Heart right ventricle (tissue), 16 donors: ENCODE data around the gene ID2. TPM values are rescaled to one million over a fixed set of nuclear protein-coding genes. Genes with fewer than 3 reads are reported as not detected.
"Not testable (repeated sequence)": the region's sequence is repeated elsewhere in the genome, so short reads cannot be mapped to it uniquely, and the experiment has no call there.

Experiments
- ATAC-seq, 8 donors: fragments of 200-7000 bp; cut with Tn5 transposase; one replicate each; pipeline ENCODE4 v1.9.1; 2020; ENCODE audit warnings: mild to moderate bottlenecking in 8 of 8, moderate library complexity in 8 of 8, moderate number of reproducible peaks in 1 of 8
- DNase-seq, 2 donors: peaks; one replicate each; pipeline ENCODE4 v3.0.0-alpha.2; 2020
- H3K27ac ChIP-seq, 10 donors: fragments of 200-600 bp; sonication (generic) in 2 of 10; one replicate each; pipeline versions ENCODE4 v1.5.0 to v1.8.0; 2020 to 2022; ENCODE audit warnings: mild to moderate bottlenecking in 3 of 10
- H3K27me3 ChIP-seq, 7 donors: fragments of 200-600 bp; one replicate each; pipeline ENCODE4 v1.8.0; 2021 to 2022; ENCODE audit warnings: mild to moderate bottlenecking in 2 of 7
- H3K36me3 ChIP-seq, 9 donors: fragments of 200-600 bp; sonication (generic) in 1 of 9; one replicate each; pipeline versions ENCODE4 v1.5.0 to v1.8.0; 2020 to 2022; ENCODE audit warnings: mild to moderate bottlenecking in 2 of 9
- H3K4me1 ChIP-seq, 9 donors: fragments of 200-600 bp; sonication (generic) in 1 of 9; one replicate each; pipeline versions ENCODE4 v1.5.0 to v1.8.0; 2020 to 2022; ENCODE audit warnings: mild to moderate bottlenecking in 4 of 9
- H3K4me3 ChIP-seq, 10 donors: fragments of 200-600 bp; sonication (generic) in 2 of 10; one replicate each; pipeline versions ENCODE4 v1.5.0 to v1.8.0; 2020 to 2022; ENCODE audit warnings: mild to moderate bottlenecking in 7 of 10, moderate library complexity in 2 of 10
- H3K9me3 ChIP-seq, 11 donors: fragments of 200-600 bp in 10 of 11; sonication (generic) in 2 of 11; one replicate each; pipeline versions ENCODE4 v1.5.0 to v1.8.0; 2013 to 2022; ENCODE audit warnings: mild to moderate bottlenecking in 2 of 11, control low read depth in 1 of 11, moderate library complexity in 1 of 11
- WGBS, 2 donors: extraction: QIAGEN DNeasy Blood & Tissue Kit; methylation state at CpG; one replicate each; pipeline ENCODE4 v1.1.7; 2013; ENCODE audit warnings: inconsistent platforms in 1 of 2; 5-methylcytosine and 5-hydroxymethylcytosine counted together
- intact Hi-C, 10 donors: fragments of 100-400 bp; cut with DNase I; formaldehyde crosslinking; loops; one replicate each; pipeline versions ENCODE4 v1.11.1 to v1.14.2; 2022
- polyA plus RNA-seq, 2 donors: library from polyadenylated mRNA; stranded (reverse); fragments of 200-250 nt; gene quantifications; one replicate each; pipeline ENCODE4 v1.2.3, GENCODE V29; 2013
- total RNA-seq, 10 donors: library from RNA; stranded (reverse); fragmentation: NEBNext Ultra II Directional in 3 of 10; extraction: Animal tissue kit (Norgen Biotek cat#: 25700) in 3 of 10; gene quantifications; one replicate each; pipeline versions ENCODE4 v1.2.1 to v1.2.4, GENCODE V29; 2021 to 2023
- TF ChIP-seq, protein P1 (sequence below), 9 donors: fragments of 200-600 bp; sonication (generic) in 2 of 9; IDR thresholded peaks; one replicate each; pipeline versions ENCODE4 v1.5.0 to v1.8.0; 2021 to 2022; ENCODE audit warnings: antibody characterized with exemption in 9 of 9, mild to moderate bottlenecking in 5 of 9, moderate library complexity in 1 of 9
- donor health status: Arrhythmogenic right ventricular cardiomyopathy.
- donor health status: ischemic (EF 13 %, LVEDD 7.1; RV severe dilation, severe dysfunction).
- donor health status: healthy with polysubstance abuse.
- donor health status: DM: no; HTN: yes; CAD: no.
- donor health status: DM: no; HTN: no; CAD: no.
- donor health status: ischemic (EF 25% LVEDD 6.9; RV normal size, moderate dysfunction).
- donor health status: ischemic (EF 25% LVEDD 5.7; RV mildly dilated, moderate dysfunction).
- donor health status: healthy.
- donor health status: DM: yes; HTN: yes; CAD: no.
- donor health status: Ischemic cardiomyopathy.
- donor health status: ischemic (EF 35%, LVEDD 5.7; RV mildly dilated, moderate dysfunction).
- donor health status: nonischemic (EF 11% LVEDD 7.7; RV severe dilation, severe dysfunction).
- donor health status: DM: yes; HTN: yes; CAD: no.
- donor health status: PGD.
- donor health status: ischemic (EF 29% LVEDD 5.4; RV normal size, mild dysfunction).
- donor health status: nonischemic (EF 23%, LVEDD 6.1; RV moderate dilation, normal function).

Gene ID2
- total and polyA plus RNA-seq, 12 donors: 20.8 to 113 (median 28.5) TPM

DNA sequence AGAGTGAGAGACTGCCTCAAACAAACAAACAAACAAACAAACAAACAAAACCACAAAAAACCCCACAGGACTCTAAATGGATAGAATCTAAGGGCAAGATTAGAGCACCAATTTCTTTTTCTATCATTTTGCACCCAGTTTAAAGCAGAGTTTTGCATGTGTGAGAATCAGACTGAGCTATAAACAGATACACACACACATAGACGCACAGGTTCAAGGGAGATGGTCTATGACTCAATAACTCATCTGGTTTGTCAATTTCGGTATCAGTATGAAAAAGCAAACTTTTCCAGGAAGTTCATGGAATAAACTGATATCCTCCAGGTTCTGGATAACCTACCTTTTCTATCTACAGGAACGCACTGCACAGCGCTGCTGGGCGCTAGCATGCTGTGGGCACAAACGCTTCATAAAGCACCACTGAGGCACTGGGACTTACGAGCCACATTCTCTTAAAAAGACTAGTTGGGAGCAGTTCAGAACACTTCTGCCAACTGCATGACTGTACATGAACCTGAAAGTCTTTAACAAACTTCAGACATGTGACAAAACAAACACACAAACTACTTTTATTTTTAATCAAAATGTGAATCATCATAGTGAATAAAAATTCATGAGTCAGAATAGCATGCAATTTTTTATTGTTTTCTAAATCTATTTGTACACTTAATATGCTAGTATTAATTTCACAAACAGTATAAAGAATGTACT lies 46.6 kb downstream of the ID2 start:
- TF ChIP-seq, protein P1, sequence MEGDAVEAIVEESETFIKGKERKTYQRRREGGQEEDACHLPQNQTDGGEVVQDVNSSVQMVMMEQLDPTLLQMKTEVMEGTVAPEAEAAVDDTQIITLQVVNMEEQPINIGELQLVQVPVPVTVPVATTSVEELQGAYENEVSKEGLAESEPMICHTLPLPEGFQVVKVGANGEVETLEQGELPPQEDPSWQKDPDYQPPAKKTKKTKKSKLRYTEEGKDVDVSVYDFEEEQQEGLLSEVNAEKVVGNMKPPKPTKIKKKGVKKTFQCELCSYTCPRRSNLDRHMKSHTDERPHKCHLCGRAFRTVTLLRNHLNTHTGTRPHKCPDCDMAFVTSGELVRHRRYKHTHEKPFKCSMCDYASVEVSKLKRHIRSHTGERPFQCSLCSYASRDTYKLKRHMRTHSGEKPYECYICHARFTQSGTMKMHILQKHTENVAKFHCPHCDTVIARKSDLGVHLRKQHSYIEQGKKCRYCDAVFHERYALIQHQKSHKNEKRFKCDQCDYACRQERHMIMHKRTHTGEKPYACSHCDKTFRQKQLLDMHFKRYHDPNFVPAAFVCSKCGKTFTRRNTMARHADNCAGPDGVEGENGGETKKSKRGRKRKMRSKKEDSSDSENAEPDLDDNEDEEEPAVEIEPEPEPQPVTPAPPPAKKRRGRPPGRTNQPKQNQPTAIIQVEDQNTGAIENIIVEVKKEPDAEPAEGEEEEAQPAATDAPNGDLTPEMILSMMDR (IDR thresholded peaks at IDR 0.05): no peak
- Histone ChIP-seq H3K4me3 (no peak overlapping the region), H3K9me3 (no peaks in the 10 kb centered on the region), H3K4me1 (peaks cover 0 to 12% (median 0%) of the 10 kb centered on the region in 9 donors), H3K27ac (no peak overlapping the region), H3K36me3 (peaks cover 0 to 87% (median 47%) of the 10 kb centered on the region in 9 donors), H3K27me3 (no peaks in the 10 kb centered on the region)
- no peak for DNase-seq
- intact Hi-C loops: no loop called here
- 95 to 97% methylated on average over 7 of the region's 7 CpGs for WGBS, 2 donors
- ATAC-seq: no peak

DNA sequence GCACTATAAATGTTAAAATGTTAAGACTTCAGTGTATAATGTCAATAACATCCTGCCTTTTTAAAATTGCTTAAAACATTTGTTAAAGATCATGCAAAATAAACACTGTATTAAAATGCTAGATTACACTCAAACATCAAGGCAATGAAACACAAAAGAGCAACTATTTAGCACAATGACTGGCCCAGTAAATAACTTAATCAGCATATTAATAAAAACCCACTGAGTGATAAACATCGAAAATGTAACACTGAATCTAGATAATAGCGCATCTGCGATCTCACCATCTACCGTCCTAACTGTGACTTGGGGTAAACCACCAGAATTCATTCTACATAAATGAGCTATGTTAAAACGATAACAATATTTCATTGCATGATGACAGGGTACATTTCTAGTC lies 47.2 kb downstream of the ID2 start:
- H3K27me3 ChIP-seq, H3K4me3 ChIP-seq, intact Hi-C loops, H3K9me3 ChIP-seq, ATAC-seq, DNase-seq: not testable (repeated sequence)
- peak overlapping the region in 1 of 10 donors; percentile 23 for H3K27ac ChIP-seq
- peaks cover 0 to 12% (median 0%) of the 10 kb centered on the region in 9 donors for H3K4me1 ChIP-seq
- peaks cover 0 to 92% (median 54%) of the 10 kb centered on the region in 9 donors for H3K36me3 ChIP-seq
- WGBS, 2 donors: 89 to 96% methylated on average over 5 of the region's 5 CpGs

DNA sequence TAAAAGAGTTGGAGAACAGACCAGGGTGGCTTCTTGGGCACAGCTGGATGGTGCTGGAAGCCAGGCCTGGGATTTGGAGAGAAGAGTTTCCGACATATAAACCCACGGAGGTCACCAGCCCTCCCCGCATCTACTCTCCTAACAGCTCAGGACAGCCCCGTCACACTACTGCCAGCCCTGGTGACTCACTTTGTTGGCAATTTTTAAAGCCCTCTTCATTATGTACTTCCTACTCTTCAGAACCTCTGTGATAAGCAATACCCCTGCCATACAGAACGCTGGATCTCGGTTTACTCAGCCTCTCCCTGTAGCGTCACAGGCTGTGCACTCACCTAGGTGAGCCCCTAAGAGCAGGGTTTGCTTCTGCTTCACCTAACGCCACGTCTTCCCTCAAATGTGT lies 48.1 kb downstream of the ID2 start:
- Histone ChIP-seq H3K4me3 (no peak overlapping the region), H3K27ac (peak overlapping the region in 5 of 10 donors; percentile 15 to 43 (median 27)), H3K27me3 (no peaks in the 10 kb centered on the region), H3K9me3 (no peaks in the 10 kb centered on the region), H3K36me3 (peaks cover 0 to 99% (median 60%) of the 10 kb centered on the region in 9 donors), H3K4me1 (peaks cover 0 to 12% (median 0%) of the 10 kb centered on the region in 9 donors)
- ATAC-seq: peak; percentile 80 to 99 (median 96)
- 54 to 66% methylated on average over 9 of the region's 9 CpGs for WGBS, 2 donors
- TF ChIP-seq, protein P1 (IDR thresholded peaks at IDR 0.05): no peak
- intact Hi-C loops: no loop called here
- peak; percentile 29 to 64 for DNase-seq

DNA sequence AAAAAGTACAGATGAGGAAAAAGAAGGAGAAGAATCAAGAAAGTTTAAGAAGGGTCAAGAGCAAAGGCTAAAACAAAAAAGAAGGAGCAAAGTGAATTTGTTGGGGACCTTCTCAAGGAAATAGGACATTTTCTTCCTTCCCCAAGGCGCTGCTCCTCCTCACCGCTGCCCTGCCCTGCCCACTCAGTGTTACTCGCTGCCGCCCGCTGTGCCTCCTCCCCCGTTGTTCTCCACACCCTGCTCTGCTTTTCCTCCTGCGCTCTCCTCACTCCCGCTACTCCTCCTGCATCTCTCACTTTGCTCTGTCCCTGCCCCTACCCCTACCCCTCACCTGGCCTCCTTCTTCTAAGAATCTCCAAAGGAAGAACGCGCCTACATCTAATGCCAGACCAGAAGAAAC lies 50.7 kb downstream of the ID2 start:
- intact Hi-C loops: no loop called here
- 96 to 97% methylated on average over 10 of the region's 10 CpGs for WGBS, 2 donors
- Histone ChIP-seq H3K27me3 (no peaks in the 10 kb centered on the region), H3K27ac (no peak overlapping the region), H3K4me1 (peaks cover 0 to 12% (median 0%) of the 10 kb centered on the region in 9 donors), H3K36me3 (peaks cover 0 to 100% (median 69%) of the 10 kb centered on the region in 9 donors), H3K4me3 (no peak overlapping the region), H3K9me3 (no peaks in the 10 kb centered on the region)
- TF ChIP-seq, protein P1 (IDR thresholded peaks at IDR 0.05): no peak
- ATAC-seq (no peak), DNase-seq (no peak)

Other genes with a start within 250 kb of the ID2 start
- 100 to 1,000 TPM in 2 of 10 donors, 10 to 100 TPM in 8; 45.8 to 116 (median 76.2) TPM for gene KIDINS220, start 155.6 kb downstream of the ID2 start, total RNA-seq
- gene KIDINS220, start 155.6 kb downstream of the ID2 start, polyA plus RNA-seq: 10 to 100 TPM; 20.0 to 26.9 TPM